WTC11 (cell line): Measurements from ENCODE around the gene MMP21. TPM values are rescaled to one million over a fixed set of nuclear protein-coding genes. Genes with fewer than 3 reads are reported as not detected.

ENCODE experiments used
- ARID4B ChIP-seq: sonication (generic); formaldehyde crosslinking; IDR thresholded peaks from 2 replicates; pipeline ENCODE4 v1.8.0; 2023; ENCODE audit warnings: missing genetic modification reagents, mild to moderate bottlenecking, borderline replicate concordance
- E2F1 ChIP-seq: sonication (generic); formaldehyde crosslinking; IDR thresholded peaks from 2 replicates; pipeline ENCODE4 v1.8.0; 2022; ENCODE audit warnings: mild to moderate bottlenecking, missing genetic modification reagents
- E2F4 ChIP-seq: sonication (generic); formaldehyde crosslinking; IDR thresholded peaks from 2 replicates; pipeline ENCODE4 v1.8.1; 2022; ENCODE audit warnings: low read depth, mild to moderate bottlenecking, moderate library complexity, missing genetic modification reagents, borderline replicate concordance
- ELF4 ChIP-seq: sonication (generic); formaldehyde crosslinking; IDR thresholded peaks from 2 replicates; pipeline ENCODE4 v1.8.1; 2022; ENCODE audit warnings: low read depth, mild to moderate bottlenecking, moderate library complexity, missing genetic modification reagents
- FOXP1 ChIP-seq: sonication (generic); formaldehyde crosslinking; IDR thresholded peaks from 2 replicates; pipeline ENCODE4 v1.8.0; 2022; ENCODE audit warnings: missing genetic modification reagents, mild to moderate bottlenecking, moderate library complexity, borderline replicate concordance
- GTF2I ChIP-seq: fragments of 250-450 bp; sonication (Bioruptor Pico); conservative IDR thresholded peaks from 2 replicates; pipeline ENCODE4 v1.4.0; 2021; ENCODE audit warnings: mild to moderate bottlenecking
- HMGA2 ChIP-seq: fragments of 250-450 bp; sonication (Bioruptor Pico); IDR thresholded peaks from 2 replicates; pipeline ENCODE4 v1.4.0; 2021; ENCODE audit warnings: mild to moderate bottlenecking, moderate library complexity
- JAZF1 ChIP-seq: fragments of 250-450 bp; sonication (Bioruptor Pico); IDR thresholded peaks from 2 replicates; pipeline ENCODE4 v1.9.0; 2021; ENCODE audit warnings: moderate library complexity, mild to moderate bottlenecking, inconsistent platforms
- KAT7 ChIP-seq: sonication (generic); formaldehyde crosslinking; IDR thresholded peaks from 2 replicates; pipeline ENCODE4 v1.8.1; 2023; ENCODE audit warnings: missing genetic modification reagents, mild to moderate bottlenecking, borderline replicate concordance
- MXD4 ChIP-seq: fragments of 250-450 bp; sonication (Bioruptor Pico); IDR thresholded peaks from 2 replicates; pipeline ENCODE4 v1.8.0; 2021; ENCODE audit warnings: mild to moderate bottlenecking, moderate library complexity, borderline replicate concordance
- NFATC4 ChIP-seq: fragments of 250-450 bp; sonication (Bioruptor Pico); IDR thresholded peaks from 2 replicates; pipeline ENCODE4 v1.9.0; 2021; ENCODE audit warnings: mild to moderate bottlenecking
- NFYB ChIP-seq: sonication (generic); formaldehyde crosslinking; conservative IDR thresholded peaks from 2 replicates; pipeline ENCODE4 v1.8.0; 2022; ENCODE audit warnings: low read depth, missing genetic modification reagents
- NR1H2 ChIP-seq: sonication (generic); formaldehyde crosslinking; IDR thresholded peaks from 2 replicates; pipeline ENCODE4 v1.9.0; 2021; ENCODE audit warnings: mild to moderate bottlenecking, moderate library complexity, missing genetic modification reagents
- NR3C1 ChIP-seq: sonication (generic); formaldehyde crosslinking; conservative IDR thresholded peaks from 2 replicates; pipeline ENCODE4 v1.8.1; 2023; ENCODE audit warnings: low read depth, mild to moderate bottlenecking, missing genetic modification reagents
- STAT6 ChIP-seq: sonication (generic); formaldehyde crosslinking; conservative IDR thresholded peaks from 2 replicates; pipeline ENCODE4 v1.8.1; 2023; ENCODE audit warnings: mild to moderate bottlenecking, low read depth, missing genetic modification reagents, moderate library complexity
- TEAD4 ChIP-seq: sonication (generic); formaldehyde crosslinking; IDR thresholded peaks from 2 replicates; pipeline ENCODE4 v1.8.0; 2022; ENCODE audit warnings: mild to moderate bottlenecking, missing genetic modification reagents
- ZNF121 ChIP-seq: sonication (generic); formaldehyde crosslinking; IDR thresholded peaks from 2 replicates; pipeline ENCODE4 v1.8.0; 2023; ENCODE audit warnings: missing genetic modification reagents
- ZNF263 ChIP-seq: sonication (generic); formaldehyde crosslinking; IDR thresholded peaks from 2 replicates; pipeline ENCODE4 v1.8.1; 2022; ENCODE audit warnings: low read depth, mild to moderate bottlenecking, moderate library complexity, missing genetic modification reagents
- ZNF416 ChIP-seq: fragments of 250-450 bp; sonication (Bioruptor Pico); IDR thresholded peaks from 2 replicates; pipeline ENCODE4 v1.9.0; 2021; ENCODE audit warnings: mild to moderate bottlenecking, inconsistent platforms
- ZNF425 ChIP-seq: fragments of 250-450 bp; sonication (Bioruptor Pico); conservative IDR thresholded peaks from 2 replicates; pipeline ENCODE4 v1.9.0; 2021; ENCODE audit warnings: mild to moderate bottlenecking
- ZNF532 ChIP-seq: fragments of 250-450 bp; sonication (Bioruptor Pico); IDR thresholded peaks from 2 replicates; pipeline ENCODE4 v1.9.0; 2021; ENCODE audit warnings: mild to moderate bottlenecking, borderline replicate concordance
- ZNF671 ChIP-seq: fragments of 250-450 bp; sonication (Bioruptor Pico); IDR thresholded peaks from 2 replicates; pipeline ENCODE4 v1.8.0; 2021; ENCODE audit warnings: mild to moderate bottlenecking
- total RNA-seq: library from RNA; stranded (reverse); gene quantifications from 3 replicates; pipeline ENCODE4 v1.2.3, GENCODE V29; 2021

MMP21 gene
- total RNA-seq, 1 experiment from 2014 or later: not detected

GRCh38 chr10:125719173-125720001, 56.2 kb downstream of the MMP21 start, which contains the start of gene EDRF1 (continued):
- TF ChIP-seq FOXP1 (CRISPR knock-in tag) (peak; percentile 95), ZNF121 (CRISPR knock-in tag) (no peak), MXD4 (CRISPR knock-in tag) (no peak), ZNF416 (CRISPR knock-in tag) (no peak), STAT6 (CRISPR knock-in tag) (no peak), KAT7 (peak; percentile 61; the same call in 1 of the 2 replicates), NFYB (0 out of 2 replicates have a peak, but pooled peaks have one; percentile 28), ELF4 (CRISPR knock-in tag) (peak; percentile 84), HMGA2 (CRISPR knock-in tag) (no peak), E2F1 (CRISPR knock-in tag) (peak; percentile 61; the same call in 1 of the 2 replicates), ZNF671 (CRISPR knock-in tag) (no peak), TEAD4 (CRISPR knock-in tag) (no peak), E2F4 (no peak), NR1H2 (CRISPR knock-in tag) (peak; percentile 83), ZNF425 (CRISPR knock-in tag) (no peak), ARID4B (peak; percentile 70), ZNF532 (0 out of 2 replicates have a peak, but pooled peaks have one; percentile 63), NR3C1 (CRISPR knock-in tag) (no peak), JAZF1 (CRISPR knock-in tag) (no peak), NFATC4 (CRISPR knock-in tag) (no peak), ZNF263 (peak; percentile 61; the same call in 1 of the 2 replicates), GTF2I (CRISPR knock-in tag) (no peak)
